Inflammatory macrophage treated with lipopolysaccharide for 4 hours (primary cell): Measurements from ENCODE around the gene ZNF565.
"Not testable (repeated sequence)": the region's sequence is repeated elsewhere in the genome, so short reads cannot be mapped to it uniquely, and the experiment has no call there.

Source experiments
- DNase-seq: peaks from one replicate; pipeline ENCODE4 v3.0.0-alpha.2; 2020

The ZNF565 gene

DNA sequence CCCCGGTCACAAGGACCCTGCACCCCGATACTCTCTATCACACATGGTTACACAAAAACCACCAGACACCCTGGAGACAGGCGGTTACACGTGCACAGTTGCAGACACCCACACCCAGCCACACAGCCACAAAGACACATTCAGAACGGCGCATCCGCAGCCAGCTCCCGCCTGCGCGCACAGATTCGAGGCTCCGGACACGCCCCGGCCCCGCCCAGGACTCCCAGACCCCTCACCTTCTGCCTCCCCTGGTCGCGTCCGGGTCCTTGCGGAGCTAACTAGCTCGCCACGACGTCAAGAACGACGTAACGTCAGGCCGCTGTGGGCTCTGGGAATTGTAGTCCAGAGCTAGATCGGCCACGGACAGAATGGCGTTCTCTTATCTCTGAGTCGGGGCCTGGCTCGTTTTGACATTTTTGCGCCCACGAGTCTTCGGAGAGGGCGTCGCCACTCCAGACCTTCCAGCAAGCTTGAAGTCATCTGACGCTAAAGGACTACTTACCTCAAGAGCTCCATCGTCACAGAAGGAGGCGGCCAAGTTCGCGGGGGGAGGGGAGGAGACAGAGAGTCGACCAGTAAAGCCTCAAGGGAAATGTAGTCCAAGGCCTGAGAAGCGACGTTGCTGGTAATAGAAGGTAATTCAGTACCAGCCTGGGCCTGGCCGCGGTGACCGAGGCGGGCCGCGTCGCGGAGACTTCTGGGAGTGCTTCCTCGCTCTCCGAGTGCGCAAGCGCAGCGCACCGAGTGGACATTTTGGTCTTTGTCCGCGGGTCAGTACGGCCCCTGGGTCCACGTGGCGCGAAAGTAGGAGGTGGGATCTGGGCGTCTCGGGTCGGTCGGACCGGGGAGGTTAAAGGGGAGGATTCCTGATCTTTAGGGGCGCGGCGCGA, at the start of gene ZNF565, which contains the start of gene ZNF146:
ZNF565 (minus strand) TSS at position 280 of the 890 bp plus-strand sequence. CDS start 12,680 bp downstream, outside the sequence.
ZNF146 (plus strand) TSS at position 721 of the 890 bp plus-strand sequence. CDS start 21,335 bp downstream, outside the sequence.
- DNase-seq, result peak; percentile 99

DNA sequence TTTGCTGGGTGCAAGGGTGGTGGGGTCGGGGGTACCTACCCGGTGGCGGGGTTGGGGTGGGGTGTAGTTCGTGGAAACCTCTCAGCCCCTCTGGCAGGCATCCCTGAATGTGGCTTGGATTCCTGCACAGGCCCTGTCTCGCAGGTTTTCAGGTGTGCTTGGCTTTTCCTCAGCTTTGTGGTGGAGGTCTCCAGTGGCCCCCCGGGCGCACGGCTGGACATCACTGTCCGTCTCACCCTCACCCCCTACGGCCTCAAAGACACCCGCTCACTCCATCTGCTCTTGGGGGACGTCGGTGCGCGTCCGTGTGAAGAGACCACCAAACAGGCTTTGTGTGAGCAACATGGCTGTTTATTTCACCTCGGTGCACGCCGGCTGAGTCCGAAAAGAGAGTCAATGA, 44.7 kb upstream of the ZNF565 start:
- no peak for DNase-seq

DNA sequence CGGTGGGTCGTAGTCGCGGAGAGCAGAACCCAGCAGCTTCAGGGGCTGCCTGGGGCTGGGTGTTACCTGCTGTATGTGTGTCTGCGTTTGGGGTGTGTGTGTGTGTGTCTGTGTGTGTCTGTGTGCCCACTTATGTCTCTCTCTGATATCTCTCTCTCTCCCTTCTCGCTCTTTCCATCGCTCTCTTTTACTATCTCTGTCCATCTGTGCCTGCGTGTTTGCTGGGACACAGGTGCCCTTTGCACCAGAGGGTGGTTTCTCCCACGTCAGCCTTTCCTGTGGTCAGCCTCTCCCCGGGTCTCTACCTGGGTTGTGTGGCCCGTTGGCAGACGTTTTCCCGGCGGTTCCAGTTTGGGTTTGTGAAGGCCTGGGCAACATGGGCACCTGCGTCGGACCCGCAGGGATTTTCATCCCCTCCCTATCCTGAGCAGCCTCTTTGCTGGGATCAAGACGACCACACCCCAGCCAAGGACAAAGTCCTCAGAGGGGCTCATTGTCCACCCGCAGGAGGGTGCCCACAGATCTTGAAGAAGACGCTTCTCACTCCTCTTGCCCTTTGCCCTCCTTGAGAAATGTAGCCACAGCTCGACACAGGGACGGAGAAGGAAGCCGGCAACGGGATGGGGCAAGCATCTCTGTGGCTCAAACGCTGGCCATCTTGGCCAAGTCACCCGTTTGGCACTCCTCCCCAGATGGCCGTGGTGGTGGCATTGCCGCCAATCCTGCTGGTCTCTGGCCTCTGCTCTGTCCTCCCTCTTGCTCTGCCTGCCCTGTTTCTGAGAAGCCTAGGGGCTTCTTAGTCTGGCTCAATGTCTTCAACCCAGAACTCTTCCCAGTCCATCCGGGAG, 43.8 kb upstream of the ZNF565 start:
- DNase-seq, result no peak

DNA sequence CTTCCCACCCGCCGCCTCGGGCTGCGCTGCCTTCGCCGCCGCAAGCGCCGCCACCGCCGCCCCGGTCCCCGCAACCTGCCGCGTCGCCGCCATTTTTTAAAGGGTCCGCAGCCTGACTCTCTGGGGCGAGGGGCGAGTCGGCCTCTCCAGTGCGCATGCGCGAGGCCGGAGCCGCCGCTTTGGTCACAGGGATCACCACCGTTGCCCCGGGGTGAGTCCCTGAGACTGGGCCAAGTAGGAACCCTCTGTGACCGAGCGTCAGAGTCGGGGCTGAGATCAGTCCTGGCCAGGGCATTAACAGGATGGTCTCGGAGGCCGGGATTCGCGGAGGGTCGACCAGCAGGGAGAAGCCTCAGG, 43.0 kb upstream of the ZNF565 start:
- no peak for DNase-seq

DNA sequence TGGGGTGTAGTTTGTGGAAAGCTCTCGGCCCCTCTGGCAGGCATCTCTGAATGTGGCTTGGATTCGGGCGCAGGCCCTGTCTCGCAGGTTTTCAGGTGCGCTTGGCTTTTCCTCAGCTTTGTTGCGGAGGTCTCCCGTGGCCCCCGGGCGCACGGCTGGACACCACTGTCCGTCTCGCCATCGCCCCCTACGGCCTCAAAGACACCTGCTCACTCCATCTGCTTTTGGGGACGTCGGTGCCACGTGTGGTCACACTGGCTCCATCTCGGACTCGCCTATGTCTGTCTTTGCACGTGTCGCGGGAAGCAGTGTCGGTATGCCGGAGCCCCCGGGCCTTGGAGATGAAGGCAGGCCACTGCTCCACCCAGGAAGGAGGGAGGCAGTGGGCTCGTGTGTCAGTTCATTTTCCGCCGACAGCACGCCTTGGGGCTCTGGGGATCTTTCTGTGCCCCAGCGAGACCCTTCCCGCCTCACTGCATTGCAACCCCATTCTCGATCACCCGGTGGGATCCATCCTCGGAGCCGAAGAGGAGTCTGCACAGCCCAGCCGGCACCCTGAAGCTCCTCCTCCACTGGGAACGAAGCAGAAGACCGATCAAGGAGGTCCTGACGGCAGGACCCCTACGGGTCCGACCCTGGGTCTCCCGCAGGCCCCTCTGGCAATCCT, 42.5 kb upstream of the ZNF565 start:
- DNase-seq, result no peak

DNA sequence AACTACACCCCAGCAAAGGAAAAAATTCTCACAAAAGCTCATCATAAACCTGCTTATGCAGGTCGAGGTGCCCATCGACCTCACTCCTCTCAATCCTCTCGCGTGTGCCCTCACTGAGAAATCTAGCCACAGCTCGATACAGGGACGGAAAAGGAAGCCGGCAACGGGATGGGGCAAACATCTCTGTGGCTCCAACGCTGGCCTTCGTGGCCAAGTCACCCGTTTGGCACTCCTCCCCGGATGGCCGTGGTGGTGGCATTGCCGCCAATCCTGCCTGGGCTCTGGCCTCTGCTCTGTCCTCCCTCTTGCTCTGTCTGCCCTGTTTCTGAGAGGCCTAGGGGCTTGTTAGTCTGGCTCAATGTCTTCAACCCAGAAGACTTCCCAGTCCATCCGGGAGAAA, 41.6 kb upstream of the ZNF565 start:
- no peak for DNase-seq

DNA sequence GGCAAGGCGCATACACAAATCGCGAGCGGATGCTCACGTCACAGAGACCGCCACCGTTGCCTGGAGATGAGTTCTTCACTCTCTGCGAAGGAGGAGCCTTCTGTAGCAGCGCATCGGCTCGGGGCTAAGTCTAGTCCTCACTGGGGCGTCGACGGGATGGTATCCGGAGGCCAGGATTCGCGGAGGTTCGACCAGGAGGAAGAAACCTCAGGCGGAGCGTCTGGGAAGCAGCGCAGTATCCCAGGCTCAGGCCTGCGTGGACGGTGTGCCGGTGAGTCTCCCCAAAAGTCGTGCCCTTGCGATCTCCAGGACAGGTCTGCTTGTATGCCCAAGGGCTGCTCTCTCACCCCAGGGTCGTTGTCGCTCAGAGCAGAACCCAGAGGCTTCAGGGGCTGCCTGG, 40.9 kb upstream of the ZNF565 start:
- DNase-seq, result no peak

DNA sequence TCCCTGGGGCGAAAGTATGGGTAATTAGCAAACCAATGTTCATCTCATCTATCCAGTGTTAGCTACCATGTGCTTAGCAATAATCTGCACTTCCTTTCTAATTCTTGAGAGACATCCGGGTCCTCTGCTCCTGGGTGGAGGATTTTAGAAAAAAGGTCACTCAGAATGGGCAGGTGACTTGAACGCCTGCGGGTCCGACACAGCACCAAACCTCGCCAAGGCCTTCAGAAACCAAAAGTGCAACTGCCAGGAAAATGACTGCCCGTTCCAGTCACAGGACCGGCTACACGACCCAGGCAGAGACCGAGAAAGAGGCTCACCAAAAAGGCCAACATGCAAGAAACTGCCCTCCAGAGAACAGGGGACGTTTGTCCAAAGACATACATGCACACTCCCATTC, 40.4 kb upstream of the ZNF565 start:
- no peak for DNase-seq

DNA sequence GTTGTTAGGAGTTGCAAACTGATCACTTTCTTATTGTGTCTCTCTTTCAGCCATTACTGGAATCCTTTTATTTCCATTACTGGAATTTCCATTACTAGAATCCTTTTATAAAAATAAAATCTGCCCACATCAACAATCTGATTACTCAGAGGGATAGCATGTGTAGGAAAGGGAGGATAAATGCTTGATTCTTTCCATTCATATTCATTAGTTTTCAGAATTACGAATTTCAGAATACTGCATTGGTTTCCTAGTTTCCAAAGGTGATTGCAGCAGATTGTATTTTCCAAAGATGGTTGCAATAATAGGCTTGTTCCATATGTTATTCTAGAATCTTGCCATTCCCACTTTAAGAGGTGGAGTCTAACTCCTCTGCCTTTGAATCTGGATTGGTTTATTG, 37.6 kb upstream of the ZNF565 start:
- DNase-seq, result no peak

DNA sequence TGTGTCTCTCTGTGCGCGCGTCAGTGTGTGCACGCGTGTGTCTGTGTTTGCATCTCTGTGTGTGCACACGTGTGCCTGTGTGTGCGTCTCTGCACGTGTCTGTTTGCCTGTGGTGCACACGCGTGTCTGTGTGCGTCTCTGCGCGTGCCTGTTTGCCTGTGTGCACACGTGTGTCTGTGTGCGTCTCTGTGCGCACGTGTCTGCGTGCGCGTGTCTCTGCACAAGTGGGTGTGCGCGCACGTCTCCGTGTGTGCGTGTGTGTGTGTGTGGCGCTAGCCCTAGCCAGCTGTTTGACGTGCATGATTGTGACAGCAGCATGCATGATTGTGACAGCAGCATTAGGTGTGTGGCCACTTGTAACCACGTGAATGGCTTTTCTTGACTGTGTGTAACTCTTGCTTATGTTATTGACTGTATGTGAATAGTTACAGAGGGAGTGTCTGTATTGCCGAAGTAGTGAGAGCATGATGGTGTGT, 31.6 kb upstream of the ZNF565 start:
- no peak for DNase-seq

DNA sequence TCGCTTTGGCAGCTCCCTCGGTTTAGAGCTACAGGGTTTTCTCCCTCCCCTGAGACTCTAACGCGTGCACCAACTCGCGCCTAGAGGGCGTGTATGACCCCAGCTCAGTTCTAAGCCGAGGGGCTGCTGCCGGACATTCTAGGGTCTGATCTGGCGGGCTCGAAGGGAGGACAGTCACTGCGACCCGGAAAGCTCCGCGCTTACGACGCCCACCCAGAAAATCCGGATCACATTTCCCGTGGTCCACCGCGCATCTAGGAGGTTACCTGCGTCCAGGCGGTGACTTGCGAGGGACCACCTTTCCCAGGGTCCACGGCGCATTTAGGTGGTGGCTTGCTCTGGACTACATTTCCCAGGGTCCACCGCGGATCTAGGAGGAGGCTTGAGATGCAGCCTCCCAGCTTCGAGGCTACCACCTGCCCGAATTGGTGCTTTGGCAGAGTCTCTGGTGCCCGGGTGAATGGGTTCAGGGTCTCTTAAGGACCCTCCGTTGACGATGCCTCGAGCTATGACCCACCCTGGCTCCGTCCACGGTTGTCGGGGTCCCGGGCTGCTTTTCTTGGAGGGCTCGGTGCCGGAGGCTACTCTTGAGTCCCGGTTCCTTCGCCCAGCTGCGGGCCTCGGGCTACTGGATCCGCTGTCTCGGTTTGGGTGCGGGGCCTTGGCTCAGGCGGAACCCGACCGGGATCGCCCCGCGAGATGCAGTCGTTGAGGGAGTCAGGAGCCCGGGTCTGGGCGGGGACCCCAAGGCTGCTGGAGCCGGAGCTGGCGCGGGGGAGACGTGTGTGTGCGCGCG, 30.9 kb upstream of the ZNF565 start:
- no peak for DNase-seq

DNA sequence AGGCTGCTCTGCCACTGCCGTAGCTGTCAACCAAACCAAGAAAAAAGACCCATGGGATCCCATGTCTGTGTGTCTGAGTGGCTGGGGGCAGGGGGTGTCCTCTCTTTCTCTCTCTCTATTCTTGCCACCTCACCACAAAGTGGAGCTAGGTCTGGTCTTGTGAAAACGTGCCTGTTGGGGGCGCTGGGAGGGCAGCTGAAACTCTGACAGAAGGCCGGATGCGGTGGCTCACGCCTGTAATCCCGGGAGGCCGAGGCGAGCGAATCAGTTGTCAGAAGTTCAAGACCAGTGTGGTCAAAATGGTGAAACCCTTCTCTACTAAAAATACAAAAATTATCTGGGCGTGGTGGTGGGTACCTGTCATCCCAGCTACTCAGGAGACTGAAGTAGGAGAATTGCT, 29.6 kb upstream of the ZNF565 start:
- no peak for DNase-seq

DNA sequence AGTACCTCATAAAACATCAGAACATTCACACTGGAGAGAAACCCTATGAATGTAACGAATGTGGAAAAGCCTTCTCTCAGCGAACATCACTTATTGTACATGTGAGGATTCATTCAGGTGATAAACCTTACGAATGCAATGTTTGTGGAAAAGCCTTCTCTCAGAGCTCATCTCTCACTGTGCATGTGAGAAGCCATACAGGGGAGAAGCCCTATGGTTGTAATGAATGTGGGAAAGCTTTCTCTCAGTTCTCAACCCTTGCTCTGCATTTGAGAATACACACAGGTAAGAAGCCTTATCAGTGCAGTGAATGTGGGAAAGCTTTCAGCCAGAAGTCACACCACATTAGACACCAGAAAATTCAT, 22.5 kb upstream of the ZNF565 start:
- no peak for DNase-seq

DNA sequence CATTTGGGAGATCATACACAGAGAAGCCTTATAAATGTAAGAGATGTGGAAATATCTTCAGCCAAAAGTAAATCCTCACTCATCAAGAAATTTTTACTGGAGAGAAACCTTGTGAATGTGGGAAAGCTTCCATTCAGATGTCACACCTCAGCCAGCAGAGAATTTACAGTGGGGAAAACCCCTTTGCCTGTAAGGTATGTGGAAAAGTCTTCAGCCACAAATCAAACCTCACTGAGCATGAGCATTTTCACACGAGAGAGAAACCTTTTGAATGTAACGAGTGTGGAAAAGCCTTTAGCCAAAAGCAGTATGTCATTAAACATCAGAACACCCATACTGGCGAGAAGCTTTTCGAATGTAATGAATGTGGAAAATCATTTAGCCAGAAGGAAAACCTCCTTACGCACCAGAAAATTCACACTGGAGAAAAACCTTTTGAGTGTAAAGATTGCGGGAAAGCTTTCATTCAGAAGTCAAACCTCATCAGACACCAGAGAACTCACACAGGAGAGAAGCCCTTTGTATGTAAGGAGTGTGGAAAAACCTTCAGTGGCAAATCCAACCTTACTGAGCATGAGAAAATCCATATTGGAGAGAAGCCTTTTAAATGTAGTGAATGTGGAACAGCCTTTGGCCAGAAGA, 22.0 kb upstream of the ZNF565 start:
- no peak for DNase-seq

DNA sequence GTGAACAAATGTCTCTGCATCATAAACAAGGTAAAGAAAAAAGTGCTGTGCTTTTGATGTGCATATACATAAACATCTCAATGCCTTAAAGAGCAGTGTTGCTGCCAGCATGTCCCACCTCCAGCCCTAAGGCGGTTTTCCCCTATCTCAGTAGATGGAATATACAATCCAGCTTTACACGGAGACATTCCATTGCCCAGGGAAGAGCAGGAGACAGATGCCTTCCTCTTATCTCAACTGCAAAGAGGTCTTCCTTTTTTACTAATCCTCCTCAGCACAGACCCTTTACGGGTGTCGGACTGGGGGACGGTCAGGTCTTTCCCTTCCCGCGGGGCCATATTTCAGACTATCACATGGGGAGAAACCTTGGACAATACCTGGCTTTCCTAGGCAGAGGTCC, 19.2 kb upstream of the ZNF565 start:
- DNase-seq, result not testable (repeated sequence)

DNA sequence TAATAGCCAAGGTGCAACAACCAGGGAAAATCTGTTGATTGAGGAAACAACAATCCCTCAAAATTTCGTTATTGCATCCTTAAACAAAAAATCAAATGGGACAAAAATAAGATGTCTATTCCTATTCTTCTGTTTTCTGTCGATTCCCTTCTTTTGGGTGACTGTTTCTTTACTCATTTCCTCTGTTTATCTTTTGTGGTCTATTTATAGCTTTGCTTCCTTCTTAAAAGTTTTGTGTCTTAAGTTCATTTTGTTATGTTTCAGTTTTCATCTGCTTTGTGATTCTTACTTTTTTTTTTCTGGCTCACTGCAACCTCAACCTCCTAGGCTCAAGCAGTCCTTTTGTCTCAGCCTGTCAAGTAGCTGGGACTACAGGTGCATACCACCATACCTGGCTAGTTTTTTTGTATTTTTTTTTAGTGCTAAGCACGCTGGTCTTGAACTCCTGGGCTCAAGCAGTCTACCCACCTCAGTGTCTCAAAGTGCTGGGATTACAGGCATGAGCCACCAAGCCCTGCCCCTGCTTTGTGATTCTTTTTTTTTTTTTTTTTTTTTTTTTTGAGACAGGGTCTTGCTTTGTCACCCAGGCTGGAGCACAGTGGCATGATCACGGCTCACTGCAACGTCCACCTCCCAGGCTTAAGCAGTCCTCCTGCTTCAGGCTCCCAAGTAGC, 10.9 kb upstream of the ZNF565 start:
- no peak for DNase-seq

DNA sequence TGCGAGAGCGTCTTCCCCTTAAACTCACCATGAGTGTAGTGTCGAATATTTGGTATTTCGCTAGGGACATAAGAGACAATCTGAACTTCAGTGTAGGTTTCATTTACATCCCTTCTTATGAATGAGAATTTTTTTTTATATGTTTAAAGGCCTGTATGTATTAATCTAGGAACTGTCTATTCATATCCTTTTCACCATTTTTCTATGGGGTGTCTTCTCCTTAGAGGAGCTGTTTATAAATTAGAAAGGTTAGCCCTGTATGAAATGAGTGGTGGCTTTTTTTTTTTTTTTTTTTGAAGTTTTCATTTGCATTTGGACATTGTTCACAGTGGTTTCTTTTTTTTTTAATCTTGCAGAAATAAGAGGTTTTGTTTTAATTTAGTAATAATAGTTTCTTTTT, 8.0 kb upstream of the ZNF565 start:
- DNase-seq, result no peak

DNA sequence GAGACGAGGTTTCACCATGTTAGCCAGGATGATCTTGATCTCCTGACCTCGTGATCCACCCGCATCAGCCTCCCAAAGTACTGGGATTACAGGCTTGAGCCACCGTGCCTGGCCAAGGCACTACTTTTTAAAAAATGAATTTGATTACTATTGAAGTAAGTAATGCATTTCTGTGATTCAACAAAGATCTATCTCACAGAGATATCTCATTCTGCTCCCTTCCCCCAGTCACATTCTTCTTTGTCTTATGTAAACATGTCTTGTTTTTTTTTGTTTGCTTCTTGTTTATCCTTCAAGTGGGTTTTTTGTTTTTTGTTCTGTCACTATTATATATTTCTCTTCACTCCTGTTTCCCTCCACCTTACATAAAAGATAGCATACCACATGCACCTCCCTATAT, 7.0 kb upstream of the ZNF565 start:
- no peak for DNase-seq

DNA sequence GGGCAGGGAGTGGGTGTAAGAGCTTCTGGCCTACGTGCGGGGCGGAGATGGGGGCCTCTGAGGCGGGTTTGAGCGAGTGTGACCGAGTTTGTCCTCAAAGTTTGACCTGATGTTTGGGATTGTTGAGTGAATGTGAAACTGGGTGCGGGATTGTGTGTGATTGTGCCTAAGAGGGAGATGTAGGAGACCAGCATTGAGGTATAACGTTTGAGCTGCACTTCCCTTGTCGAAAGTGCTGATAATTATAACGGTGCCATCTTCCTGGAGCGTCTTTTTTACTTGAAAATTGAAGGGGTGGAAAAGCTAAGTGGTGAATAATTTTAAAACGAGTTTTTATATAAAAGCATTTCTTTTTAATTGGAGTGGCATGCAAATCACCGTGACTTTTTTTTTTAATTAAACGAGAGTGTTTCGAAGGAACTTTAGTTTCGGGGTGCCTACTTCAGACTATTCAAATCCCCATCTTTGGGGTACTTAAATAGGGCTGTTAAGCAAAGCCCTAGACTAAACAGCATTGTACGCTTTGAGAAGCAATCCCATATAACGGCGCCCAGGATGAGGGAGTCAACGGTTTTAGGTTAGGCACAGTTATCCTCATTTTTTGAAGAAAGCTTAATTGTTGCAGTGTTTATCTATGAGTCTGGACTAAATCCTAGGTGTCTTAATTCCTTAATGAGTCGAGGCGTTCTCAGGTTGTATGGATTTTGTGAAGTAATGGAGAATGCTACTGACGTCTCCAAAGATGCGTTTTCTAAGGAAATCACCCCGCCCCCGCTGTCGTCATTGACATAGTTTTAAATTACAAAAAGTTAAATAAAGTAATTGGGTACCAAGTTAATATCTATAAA, 1.0 kb upstream of the ZNF565 start:
- DNase-seq, result peak; percentile 15

DNA sequence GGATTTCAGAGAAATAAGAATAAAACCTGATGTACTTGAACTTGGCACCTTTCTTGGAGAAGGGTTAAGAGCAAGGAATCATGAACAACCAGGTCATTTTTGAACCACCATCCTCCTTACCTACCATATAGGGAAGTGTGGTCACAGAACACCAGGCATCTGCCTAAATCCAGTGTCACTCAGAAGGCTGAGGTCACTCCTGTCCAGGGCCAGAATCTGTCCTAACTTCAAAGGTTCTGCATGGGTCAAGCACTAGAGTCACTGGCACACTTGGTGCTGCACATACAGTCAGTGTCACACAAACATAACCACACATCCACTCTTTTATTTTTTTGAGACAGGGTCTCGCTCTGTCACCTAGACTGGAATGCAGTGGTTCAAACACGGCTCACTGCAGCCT, 1.6 kb downstream of the ZNF565 start:
- DNase-seq, result no peak
